Activated naive CD8-positive, alpha-beta T cell treated with anti-CD3 and anti-CD28 coated beads, Interleukin-2, amount 50 U/mL, for 16 hours (primary cell): ENCODE data around the gene COL2A1.

Experiments used
- DNase-seq: peaks from one replicate; pipeline ENCODE4 v3.0.0-alpha.2; 2020; ENCODE audit warnings: low read depth, low spot score

COL2A1 gene

GRCh38 chr12:48004053-48004941, at the start of gene COL2A1:
Gene COL2A1 (minus strand): TSS chr12:48004476. CDS start chr12:48004321, 155 bp downstream.
- no peak for DNase-seq

DNA sequence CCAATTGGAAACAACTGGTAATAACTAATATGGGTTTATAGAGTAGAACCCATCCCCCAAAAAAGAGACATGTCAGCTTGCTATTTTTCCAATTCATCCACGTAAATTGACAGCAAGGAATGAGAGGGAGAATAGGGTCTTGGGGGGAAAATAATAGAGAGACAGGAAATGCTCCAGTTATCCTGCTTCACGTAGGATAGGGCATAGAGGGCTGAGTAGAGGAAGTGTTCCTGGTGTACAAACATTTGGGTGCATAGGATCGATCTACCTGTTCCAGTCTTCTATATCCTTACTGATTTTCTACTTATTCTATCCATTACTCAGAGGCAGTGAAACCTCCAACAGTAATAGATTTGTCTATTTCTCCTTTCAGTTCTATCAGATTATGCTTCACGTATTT, 49.6 kb upstream of the COL2A1 start:
- no peak for DNase-seq

- DNase-seq = no peak
These were observed 48.8 kb upstream of the COL2A1 start for GRCh38 chr12:48053122-48053521.

- no peak for DNase-seq
These were observed 47.4 kb upstream of the COL2A1 start for GRCh38 chr12:48051681-48052080.

GRCh38 chr12:48050174-48050573, 45.9 kb upstream of the COL2A1 start:
- DNase-seq = no peak

DNA sequence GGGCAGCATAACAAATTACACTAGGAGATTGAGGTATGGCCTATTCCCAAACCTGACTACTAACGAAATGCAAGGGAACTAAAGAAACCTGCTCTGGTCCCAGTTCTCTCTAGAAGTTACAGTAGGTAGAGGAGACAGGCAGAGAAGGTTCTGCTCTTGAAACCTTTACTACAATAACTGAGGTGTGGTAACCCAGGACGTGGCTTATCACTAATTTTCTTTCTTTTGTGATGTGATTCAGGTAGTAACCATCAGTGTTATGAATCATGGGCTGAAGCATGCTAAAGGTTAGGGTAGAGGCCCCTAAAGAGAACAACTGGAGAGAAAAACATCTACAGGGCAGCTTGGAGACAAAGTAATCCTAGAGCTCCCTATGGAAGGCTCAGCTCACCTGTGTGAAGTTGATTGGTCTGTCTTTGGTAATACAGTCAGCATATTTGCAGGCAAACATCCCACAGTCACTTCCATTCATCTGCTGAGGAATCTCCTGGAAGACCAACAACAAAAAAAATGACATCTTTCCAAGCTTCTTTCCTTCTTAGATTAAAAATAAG, 41.8 kb upstream of the COL2A1 start:
- DNase-seq = no peak

DNA sequence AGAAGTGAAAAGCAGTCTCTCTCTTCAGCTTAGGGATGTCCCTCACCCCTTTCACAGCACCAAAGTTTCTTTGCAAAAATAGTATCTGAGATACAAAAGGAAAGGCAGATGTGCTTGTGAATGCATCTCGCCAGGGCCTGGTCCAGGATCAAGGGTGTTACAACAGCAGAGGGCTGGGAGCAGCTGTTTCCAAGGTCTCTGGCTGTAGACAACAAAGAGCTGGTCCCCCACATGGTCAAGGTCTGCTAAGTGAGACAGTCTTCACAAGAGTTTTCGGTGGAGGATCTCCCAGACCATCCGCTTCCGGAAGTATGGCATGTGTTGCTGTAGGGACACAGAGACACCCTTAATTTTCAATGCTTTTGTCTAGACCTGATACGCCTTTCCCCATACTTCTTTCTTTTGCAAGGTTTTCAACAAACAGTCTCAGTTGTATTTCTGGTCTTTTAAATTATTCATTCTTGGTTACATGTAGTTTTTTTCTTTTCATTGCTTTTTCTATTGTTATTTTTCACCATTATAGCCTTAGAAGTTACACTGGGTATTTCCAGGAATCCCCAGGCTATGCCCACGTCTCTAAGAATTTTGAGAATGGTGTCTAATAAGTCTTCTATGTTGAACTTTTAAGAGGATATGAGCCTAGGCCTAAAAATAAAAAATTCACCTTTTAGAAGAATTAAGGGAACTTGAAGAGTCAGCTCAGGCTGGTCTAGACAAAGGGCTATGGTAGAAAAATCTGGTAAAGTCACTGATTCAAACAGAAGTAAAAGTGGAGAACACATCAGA, 41.0 kb upstream of the COL2A1 start:
- DNase-seq = no peak

DNA sequence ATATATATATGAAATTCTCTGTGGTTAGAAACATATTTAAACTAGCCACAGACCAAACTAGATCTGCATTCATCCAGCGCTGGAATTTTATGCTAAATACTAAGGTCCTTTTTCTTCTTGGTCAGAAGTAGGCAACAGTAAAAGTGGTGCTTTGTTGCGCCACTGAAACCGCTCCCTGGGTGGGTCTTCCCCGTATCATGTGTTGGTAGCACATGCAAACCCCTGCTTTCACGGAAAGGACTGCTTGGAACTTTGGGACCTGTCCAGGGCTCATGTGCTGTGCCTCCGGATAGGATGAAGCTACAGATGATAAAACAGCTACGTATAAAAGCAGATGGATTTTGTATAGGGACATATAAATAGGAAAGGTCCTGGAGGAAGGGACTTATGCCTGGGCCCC, 40.1 kb upstream of the COL2A1 start:
- no peak for DNase-seq

- DNase-seq = no peak
These were observed 39.5 kb upstream of the COL2A1 start for GRCh38 chr12:48043771-48044170.

DNA sequence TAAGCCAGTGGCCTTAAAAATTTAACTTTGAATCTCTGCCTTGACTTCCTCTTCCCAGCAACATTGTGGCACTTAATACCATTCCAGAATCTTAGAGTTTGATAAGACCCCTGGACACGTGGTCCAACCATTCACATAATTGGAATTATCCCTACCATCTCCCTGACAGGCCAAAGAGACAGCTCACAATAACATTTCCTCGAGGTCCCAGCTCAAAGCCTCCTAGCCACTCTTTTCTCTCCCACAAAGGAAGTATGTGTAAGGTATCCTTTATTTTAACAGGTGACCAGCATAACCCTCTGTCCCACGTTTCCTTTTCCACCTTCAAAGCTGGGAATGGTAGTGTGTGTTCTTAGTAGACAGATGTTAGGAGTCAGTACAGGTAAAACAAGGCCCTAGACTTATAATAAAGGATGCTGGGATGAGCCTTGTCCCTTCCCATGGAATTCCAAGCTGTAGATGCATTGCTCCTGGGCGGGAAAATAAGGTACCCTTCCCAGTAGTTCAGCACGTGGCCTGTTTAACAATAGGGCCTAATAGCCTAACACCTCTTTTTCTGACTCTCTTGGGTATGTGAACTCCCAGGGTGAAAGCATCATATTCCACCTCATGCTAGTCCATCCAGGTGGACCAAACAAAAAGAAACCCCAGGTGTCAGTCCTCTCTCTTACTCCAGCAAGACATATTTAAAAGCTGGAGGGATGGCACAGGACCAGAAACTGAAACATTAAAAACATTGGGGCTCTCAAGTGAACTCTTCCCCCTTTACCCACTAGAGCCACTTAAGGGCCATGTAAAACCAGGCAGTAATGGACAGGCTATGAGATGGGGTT, 37.5 kb upstream of the COL2A1 start:
- no peak for DNase-seq

DNA sequence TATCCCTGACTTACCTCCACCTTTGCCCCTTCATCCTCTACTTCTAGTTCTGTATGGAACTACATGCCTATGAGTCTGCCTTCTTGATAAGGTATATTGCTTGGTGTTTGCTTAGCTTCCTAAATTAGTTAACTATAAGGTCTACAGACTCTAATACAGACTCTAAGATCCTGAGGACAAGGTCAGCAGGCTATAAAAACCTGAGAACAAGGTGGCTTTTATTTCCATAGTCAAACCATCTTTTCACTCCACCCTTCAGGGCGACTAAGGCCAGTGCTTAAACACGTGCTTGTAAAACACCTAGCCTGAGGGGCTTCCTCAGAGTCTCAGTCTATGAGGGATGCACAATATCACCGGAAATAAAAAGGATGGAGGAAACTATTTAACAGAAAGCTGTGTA, 36.1 kb upstream of the COL2A1 start:
- no peak for DNase-seq

GRCh38 chr12:48039151-48039550, 34.9 kb upstream of the COL2A1 start:
- DNase-seq = no peak

GRCh38 chr12:48038085-48038484, 33.8 kb upstream of the COL2A1 start:
- DNase-seq = no peak

DNA sequence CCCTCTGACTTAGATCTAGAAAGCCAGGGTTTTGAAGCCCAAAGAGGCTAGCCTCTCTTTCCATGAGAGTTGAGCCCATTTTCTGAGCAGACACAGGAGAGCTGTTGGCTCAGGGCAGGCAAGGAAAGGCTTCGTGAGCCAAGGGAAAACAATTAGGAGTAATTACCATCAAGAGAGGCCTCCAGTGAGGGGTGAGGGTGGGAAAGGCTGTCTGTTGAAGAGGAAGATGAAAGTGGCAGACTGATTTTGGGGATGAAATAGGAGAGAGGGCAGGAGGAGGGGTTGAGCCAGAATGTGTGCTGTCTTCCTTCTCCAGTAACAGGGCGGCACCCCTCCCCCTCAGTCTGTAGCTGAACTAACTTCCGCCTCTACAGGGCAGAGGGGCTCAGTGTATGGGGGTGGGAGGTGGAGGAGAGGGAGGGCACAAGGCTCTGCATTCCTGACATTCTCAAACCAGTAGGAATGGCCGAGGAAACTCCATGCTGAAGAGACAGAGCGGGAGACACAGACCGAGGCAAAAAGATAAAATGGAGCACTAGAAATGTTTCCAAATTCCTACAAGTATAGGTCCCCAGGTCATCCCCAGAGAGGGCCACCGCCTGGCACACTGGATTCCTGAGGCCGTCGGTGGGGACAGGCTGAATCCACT, 33.1 kb upstream of the COL2A1 start:
- DNase-seq = no peak

GRCh38 chr12:48036818-48037217, 32.5 kb upstream of the COL2A1 start:
- DNase-seq = no peak

GRCh38 chr12:48034835-48035805, 30.8 kb upstream of the COL2A1 start:
- DNase-seq = no peak

- DNase-seq = no peak
These were observed 29.2 kb upstream of the COL2A1 start for GRCh38 chr12:48033451-48033850.

DNA sequence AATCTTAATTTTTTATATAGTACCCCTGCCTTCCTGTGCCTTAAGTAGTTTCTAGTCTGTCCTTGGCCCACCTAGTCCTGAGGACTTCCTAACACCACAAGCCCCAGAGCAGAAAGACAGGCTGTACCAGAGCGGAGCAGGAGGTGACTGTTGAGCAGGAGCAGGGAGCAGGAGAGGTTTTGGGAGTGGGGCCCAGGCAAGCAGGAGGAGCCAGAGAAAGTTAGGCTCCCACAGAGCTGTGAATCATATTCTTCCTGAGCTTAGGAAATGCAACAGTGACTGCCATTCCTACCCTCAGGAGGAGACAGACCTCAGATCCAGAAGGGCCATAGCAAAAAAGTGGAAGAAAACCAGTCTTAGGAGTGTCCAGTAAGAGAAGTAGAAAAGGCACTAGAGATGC, 28.3 kb upstream of the COL2A1 start:
- no peak for DNase-seq

- no peak for DNase-seq
These were observed 27.1 kb upstream of the COL2A1 start for GRCh38 chr12:48031135-48031960.
